ENCODE data around the gene SLC35F1.

- TF ChIP-seq CTCF (IDR thresholded peaks at IDR 0.05) (no peak), POLR2A (IDR thresholded peaks at IDR 0.05; ENCODE audit: low read depth) (no peak), EP300 (IDR thresholded peaks at IDR 0.05) (no peak)
Measured at GRCh38 chr6:117951783-117952182, 44.7 kb downstream of the SLC35F1 start.

All from esophagus muscularis mucosa (tissue), 4 donors.